Activated naive CD4-positive, alpha-beta T cell treated with anti-CD3 and anti-CD28 coated beads for 36 hours (primary cell): ENCODE measurements around the gene ITCH. TPM values are rescaled to one million over a fixed set of nuclear protein-coding genes. Genes with fewer than 3 reads are reported as not detected.
"Not testable (repeated sequence)": the region's sequence is repeated elsewhere in the genome, so short reads cannot be mapped to it uniquely, and the experiment has no call there.

Experiments
- CTCF ChIA-PET: fragments of 350-600 bp; sonication (Branson Sonifier 250); formaldehyde crosslinking; loops from one replicate; lab custom pipeline; 2021; ENCODE audit warnings: antibody characterized with exemption; lab: Charles Lee
- DNase-seq: peaks from one replicate; pipeline ENCODE4 v3.0.0-alpha.2; 2020
- H3K27ac Mint-ChIP-seq: one replicate; pipeline ENCODE4 v1.8.0; 2021; ENCODE audit warnings: mild to moderate bottlenecking, mixed read lengths
- H3K27me3 Mint-ChIP-seq: one replicate; pipeline ENCODE4 v1.8.0; 2021; ENCODE audit warnings: low read depth, mixed read lengths
- H3K36me3 Mint-ChIP-seq: one replicate; pipeline ENCODE4 v1.8.0; 2021; ENCODE audit warnings: low read depth, mixed read lengths
- H3K4me1 Mint-ChIP-seq: one replicate; pipeline ENCODE4 v1.8.0; 2021; ENCODE audit warnings: low read depth, mixed read lengths
- H3K4me3 Mint-ChIP-seq: one replicate; pipeline ENCODE4 v1.8.0; 2021; ENCODE audit warnings: mild to moderate bottlenecking, moderate library complexity, mixed read lengths
- H3K9me3 Mint-ChIP-seq: one replicate; pipeline ENCODE4 v1.8.0; 2021; ENCODE audit warnings: mixed read lengths
- intact Hi-C: fragments of 100-400 bp; cut with micrococcal nuclease; formaldehyde crosslinking; loops from one replicate; pipeline ENCODE4 v1.15.1; 2023
- total RNA-seq, 2 experiments: library from RNA; stranded (reverse); gene quantifications; one replicate each; pipeline ENCODE4 v1.2.3, GENCODE V29; 2021

Gene ITCH
- total RNA-seq, 2 experiments from 2014 or later: 35.3 to 40.0 TPM

DNA sequence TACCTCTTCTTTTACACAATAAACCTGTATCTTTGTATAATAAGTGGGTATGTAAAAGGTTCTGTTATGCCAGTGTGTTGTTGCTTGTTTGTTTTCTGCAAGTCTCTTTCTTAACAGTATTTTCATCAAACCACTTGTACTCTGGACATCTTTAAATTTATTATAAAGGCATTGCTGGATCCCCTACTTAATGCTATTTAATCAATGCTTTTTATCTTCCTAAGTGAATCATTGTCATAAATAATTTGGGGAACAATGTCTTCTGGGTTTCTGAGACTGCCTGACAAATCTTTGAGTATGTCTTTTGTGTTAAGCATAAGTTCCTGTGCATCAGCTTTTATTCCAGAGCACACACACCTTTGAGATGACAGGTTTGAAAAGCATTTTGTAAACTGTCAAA lies 64.7 kb downstream of the ITCH start:
- H3K27ac Mint-ChIP-seq: no peak overlapping the region
- CTCF ChIA-PET: interaction anchor here (0.6 to 4.9 kb wide), 3 partner anchors 9 to 115 kb away, joined by 3 to 19 read pairs (median 7); no protein-coding TSS in a partner anchor
- peaks cover 8% of the 10 kb centered on the region for H3K4me1 Mint-ChIP-seq
- H3K4me3 Mint-ChIP-seq: no peak overlapping the region
- H3K36me3 Mint-ChIP-seq: peaks cover 15% of the 10 kb centered on the region
- intact Hi-C loops: no loop called here
- H3K9me3 Mint-ChIP-seq: no peaks in the 10 kb centered on the region
- no peaks in the 10 kb centered on the region for H3K27me3 Mint-ChIP-seq
- DNase-seq: no peak

DNA sequence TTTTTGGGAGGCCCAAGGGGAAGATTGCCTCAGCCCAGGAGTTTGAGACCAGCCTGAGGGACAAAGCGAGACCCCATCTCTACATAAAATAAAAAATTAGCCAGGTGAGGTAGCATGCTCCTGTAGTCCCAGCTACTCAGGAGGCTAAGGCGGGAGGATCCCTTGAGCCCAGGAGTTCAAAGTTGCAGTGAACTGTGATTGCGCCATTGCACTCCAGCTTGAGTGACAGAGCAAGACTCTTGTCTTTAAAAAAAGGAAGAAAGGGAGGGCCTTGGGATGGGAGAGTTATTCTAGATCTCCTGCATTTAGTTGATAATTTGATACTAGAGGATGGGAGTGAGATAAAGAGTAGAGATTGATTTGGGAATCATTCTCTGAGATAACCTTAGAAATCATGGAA lies 68.1 kb downstream of the ITCH start:
- Mint-ChIP-seq H3K27me3 (no peaks in the 10 kb centered on the region), H3K27ac (no peak overlapping the region), H3K4me1 (peaks cover 10% of the 10 kb centered on the region), H3K36me3 (peaks cover 5% of the 10 kb centered on the region), H3K9me3 (no peaks in the 10 kb centered on the region), H3K4me3 (no peak overlapping the region)
- intact Hi-C loops: no loop called here
- DNase-seq: no peak
- CTCF ChIA-PET: no interaction called here

DNA sequence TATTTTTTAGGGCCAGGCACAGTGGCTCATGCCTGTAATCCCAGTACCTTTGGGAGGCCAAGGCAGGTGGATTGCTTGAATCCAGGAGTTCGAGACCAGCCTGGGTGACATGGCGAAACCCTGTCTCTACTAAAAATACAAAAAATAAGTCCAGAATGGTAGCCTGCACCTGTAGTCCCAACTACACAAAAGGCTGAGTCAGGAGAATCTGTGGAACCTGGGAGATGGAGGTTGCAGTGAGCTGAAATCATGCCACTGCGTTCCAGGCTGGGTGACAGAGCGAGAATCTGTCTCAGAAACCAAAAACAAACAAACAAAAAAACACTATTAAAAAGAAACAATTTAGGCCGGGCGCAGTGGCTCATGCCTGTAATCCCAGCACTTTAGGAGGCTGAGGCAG lies 69.6 kb downstream of the ITCH start:
- H3K9me3 Mint-ChIP-seq, H3K27ac Mint-ChIP-seq, H3K27me3 Mint-ChIP-seq, CTCF ChIA-PET, H3K4me3 Mint-ChIP-seq, intact Hi-C loops, DNase-seq, H3K36me3 Mint-ChIP-seq: not testable (repeated sequence)
- peaks cover 17% of the 10 kb centered on the region for H3K4me1 Mint-ChIP-seq

DNA sequence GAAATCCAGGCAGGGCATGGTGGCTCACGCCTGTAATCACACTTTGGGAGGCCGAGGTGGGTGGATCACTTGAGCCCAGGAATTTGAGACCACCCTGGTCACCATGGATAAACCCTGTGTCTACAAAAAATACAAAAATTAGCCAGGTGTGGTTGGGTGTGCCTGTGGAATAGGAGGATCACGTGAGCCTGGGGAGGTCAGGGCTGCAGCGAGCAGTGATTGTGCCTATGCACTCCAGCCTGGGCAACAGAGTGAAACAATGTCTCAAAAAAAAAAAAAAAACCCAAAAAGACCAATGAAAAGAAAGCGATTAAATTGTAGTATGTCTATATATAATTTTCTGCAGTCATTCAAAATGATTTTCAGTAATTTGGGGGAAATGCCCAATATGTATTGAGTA lies 70.3 kb downstream of the ITCH start:
- intact Hi-C loops: no loop called here
- DNase-seq: no peak
- no peak overlapping the region for H3K4me3 Mint-ChIP-seq
- H3K27ac Mint-ChIP-seq: no peak overlapping the region
- CTCF ChIA-PET: interaction anchor here (0.6 to 1.8 kb wide), 2 partner anchors 121 to 209 kb away, joined by 3 to 6 read pairs; no protein-coding TSS in a partner anchor
- H3K36me3 Mint-ChIP-seq: peaks cover 5% of the 10 kb centered on the region
- H3K9me3 Mint-ChIP-seq: no peaks in the 10 kb centered on the region
- H3K4me1 Mint-ChIP-seq: peaks cover 19% of the 10 kb centered on the region
- H3K27me3 Mint-ChIP-seq: no peaks in the 10 kb centered on the region

DNA sequence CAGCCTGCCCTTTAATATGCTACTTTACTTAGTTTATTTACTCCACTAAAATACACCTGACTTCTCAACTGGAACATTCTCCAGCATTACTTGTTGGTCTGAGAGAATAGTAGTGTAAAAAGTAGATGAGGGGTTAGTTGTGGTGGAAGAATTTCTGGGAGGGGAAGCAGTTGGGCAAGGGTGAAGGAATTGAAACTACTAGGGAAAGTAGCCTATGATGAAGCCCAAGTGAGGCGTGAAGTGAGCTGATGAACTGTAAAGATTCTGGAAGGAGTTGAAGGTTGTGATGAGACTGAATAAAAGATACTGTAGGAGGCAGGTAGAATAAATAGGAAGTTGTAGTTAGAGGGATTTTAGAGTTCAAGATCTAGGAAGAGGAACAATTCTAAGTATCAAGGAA lies 72.5 kb downstream of the ITCH start:
- H3K36me3 Mint-ChIP-seq: peaks cover 10% of the 10 kb centered on the region
- intact Hi-C loops: no loop called here
- CTCF ChIA-PET: interaction anchor here (2.8 kb wide), 1 partner anchor 122 kb away, joined by 25 read pairs; no protein-coding TSS in a partner anchor

DNA sequence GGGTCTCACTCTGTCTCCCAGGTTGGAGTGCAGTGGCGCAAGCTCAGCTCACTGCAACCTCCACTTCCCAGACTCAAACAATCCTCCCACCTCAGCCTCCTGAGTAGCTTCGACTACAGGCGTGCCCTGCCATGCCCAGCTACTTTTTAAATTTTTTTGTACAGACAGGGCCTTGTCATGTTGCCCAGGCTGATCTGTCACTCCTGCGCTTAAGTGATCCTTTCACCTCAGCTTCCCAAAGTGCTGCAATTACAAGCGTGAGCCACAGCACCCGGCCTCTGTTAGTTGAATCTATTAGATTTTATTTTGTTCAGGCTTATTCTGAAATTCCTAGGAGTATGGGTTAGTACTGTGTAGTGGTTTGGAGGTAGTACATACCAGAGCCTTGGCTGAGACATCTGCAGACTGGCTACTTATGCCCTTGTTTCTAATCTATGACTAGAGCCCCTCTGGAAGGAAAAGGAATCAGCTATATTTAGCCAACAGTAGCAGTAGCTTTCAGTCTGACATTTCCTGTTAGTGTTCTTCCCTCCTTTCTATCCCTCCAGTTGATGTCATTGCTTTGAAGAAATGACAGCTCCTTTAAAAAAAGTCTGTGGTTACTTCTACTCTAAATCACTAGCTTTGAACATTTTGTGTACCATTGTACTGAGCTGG lies 74.4 kb downstream of the ITCH start:
- H3K4me3 Mint-ChIP-seq: no peak overlapping the region
- H3K27ac Mint-ChIP-seq: peak overlapping the region; percentile 35
- no peaks in the 10 kb centered on the region for H3K9me3 Mint-ChIP-seq
- intact Hi-C loops: no loop called here
- no peaks in the 10 kb centered on the region for H3K27me3 Mint-ChIP-seq
- DNase-seq: no peak
- CTCF ChIA-PET: interaction anchor here (0.6 to 2.8 kb wide), 4 partner anchors 9 to 124 kb away, joined by 3 to 25 read pairs (median 4); partner anchors contain the start of gene DYNLRB1
- H3K4me1 Mint-ChIP-seq: peaks cover 19% of the 10 kb centered on the region
- H3K36me3 Mint-ChIP-seq: peaks cover 6% of the 10 kb centered on the region

More for the DNA sequence above, 72.5 kb downstream of the ITCH start:
- Mint-ChIP-seq H3K4me3 (no peak overlapping the region), H3K4me1 (peaks cover 19% of the 10 kb centered on the region), H3K9me3 (no peaks in the 10 kb centered on the region), H3K27ac (no peak overlapping the region), H3K27me3 (no peaks in the 10 kb centered on the region)
- DNase-seq: no peak

DNA sequence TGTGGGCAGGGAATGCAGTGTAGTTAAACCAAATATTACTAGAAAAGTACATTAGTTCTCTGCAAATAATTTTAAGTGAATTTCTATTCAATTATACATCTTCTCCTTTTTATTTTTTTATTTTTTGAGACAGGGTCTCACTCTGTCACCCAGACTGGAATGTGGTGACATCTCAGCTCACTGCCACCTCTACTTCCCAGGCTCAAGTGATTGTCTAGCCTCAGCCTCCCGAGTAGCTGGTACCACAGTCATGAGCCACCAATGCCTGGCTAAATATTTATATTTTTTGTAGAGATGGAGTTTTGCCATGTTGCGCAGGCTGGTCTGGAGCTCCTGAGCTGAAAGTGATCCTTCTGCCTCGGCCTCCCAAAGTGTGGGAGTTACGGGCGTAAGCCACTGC lies 76.1 kb downstream of the ITCH start:
- H3K27me3 Mint-ChIP-seq: no peaks in the 10 kb centered on the region
- DNase-seq: no peak
- H3K36me3 Mint-ChIP-seq: peaks cover 6% of the 10 kb centered on the region
- no peak overlapping the region for H3K4me3 Mint-ChIP-seq
- CTCF ChIA-PET: no interaction called here
- no peak overlapping the region for H3K27ac Mint-ChIP-seq
- intact Hi-C loops: no loop called here
- no peaks in the 10 kb centered on the region for H3K9me3 Mint-ChIP-seq
- peaks cover 19% of the 10 kb centered on the region for H3K4me1 Mint-ChIP-seq

DNA sequence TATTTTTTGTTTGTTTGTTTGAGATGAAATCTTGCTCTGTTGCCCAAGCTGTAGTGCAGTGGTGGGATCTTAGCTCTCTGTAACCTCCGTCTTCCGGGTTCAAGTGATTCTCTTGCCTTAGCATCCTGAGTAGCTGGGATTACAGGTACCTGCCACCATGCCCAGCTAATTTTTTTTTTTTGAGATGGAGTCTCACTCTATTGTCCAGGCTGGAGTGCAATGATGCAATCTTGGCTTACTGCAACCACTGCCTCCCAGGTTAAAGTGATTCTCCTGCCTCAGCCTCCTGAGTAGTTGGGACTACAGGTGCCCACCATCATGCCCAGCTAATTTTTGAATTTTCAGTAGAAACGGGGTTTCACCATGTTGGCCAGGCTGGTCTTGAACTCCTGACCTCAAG lies 78.3 kb downstream of the ITCH start:
- peaks cover 14% of the 10 kb centered on the region for H3K36me3 Mint-ChIP-seq
- intact Hi-C loops, H3K27ac Mint-ChIP-seq, H3K4me3 Mint-ChIP-seq, H3K9me3 Mint-ChIP-seq, DNase-seq, H3K27me3 Mint-ChIP-seq: not testable (repeated sequence)
- peaks cover 14% of the 10 kb centered on the region for H3K4me1 Mint-ChIP-seq
- CTCF ChIA-PET: interaction anchor here (0.6 kb wide), 1 partner anchor 139 kb away, joined by 4 read pairs; no protein-coding TSS in a partner anchor

DNA sequence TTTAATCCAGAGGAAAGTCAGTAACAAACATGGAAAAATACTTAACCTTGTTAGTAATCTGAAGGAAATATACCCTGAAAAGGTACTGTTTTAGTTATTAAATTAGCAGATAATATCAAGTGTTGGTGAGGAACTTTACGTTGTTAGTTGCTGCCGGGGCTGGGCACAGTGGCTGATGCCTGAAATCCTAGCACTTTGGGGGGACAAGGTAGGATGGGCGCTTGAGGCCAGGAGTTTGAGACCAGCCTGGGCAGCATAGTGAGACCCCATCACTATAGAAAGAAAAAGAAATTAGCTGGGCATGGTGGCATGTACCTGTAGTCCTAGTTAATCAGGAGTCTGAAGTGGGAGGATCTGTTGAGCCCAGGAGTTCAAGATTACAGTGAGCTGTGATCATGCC lies 80.5 kb downstream of the ITCH start:
- no peak for DNase-seq
- no peak overlapping the region for H3K27ac Mint-ChIP-seq
- H3K9me3 Mint-ChIP-seq: no peaks in the 10 kb centered on the region
- H3K27me3 Mint-ChIP-seq: no peaks in the 10 kb centered on the region
- CTCF ChIA-PET: no interaction called here
- peaks cover 24% of the 10 kb centered on the region for H3K36me3 Mint-ChIP-seq
- peaks cover 6% of the 10 kb centered on the region for H3K4me1 Mint-ChIP-seq
- intact Hi-C loops: no loop called here
- no peak overlapping the region for H3K4me3 Mint-ChIP-seq

DNA sequence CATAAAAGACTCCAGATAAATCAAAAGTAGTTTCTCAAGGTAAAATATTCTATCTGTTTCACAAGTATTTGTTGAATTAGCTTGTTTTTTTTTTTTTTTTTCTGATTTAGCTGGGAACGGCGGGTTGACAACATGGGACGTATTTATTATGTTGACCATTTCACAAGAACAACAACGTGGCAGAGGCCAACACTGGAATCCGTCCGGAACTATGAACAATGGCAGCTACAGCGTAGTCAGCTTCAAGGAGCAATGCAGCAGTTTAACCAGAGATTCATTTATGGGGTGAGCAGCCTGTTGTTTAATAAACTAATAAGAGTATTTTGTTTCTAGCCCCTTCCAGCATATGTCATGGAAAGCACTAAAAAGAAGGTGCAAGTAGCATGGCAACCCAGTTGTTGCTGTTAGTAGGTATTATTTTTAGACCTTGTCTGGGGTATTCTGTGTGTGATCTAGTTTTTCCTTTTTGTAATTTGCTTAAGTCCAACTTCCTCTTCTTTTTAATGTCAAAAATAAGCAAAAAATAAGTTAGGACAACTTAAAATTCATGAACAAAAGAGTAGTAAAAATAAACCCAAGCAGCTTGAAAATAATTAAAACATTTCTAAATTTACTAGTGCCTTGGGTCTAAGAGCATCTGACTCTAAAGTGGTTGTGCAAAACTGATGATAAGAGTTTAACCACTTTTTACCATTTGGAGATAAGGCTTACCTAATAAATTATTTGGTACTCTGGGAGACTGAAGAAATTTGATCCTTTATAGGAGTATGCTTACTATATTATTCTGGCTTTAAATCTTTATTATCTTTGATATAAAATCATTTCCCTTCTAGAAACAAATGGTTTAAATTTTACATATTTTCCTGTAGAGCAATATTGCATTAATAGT lies 82.3 kb downstream of the ITCH start:
- intact Hi-C loops: no loop called here
- no peak overlapping the region for H3K4me3 Mint-ChIP-seq
- H3K27ac Mint-ChIP-seq: no peak overlapping the region
- no peaks in the 10 kb centered on the region for H3K9me3 Mint-ChIP-seq
- CTCF ChIA-PET: interaction anchor here (1.1 kb wide), 1 partner anchor 132 kb away, joined by 5 read pairs; no protein-coding TSS in a partner anchor
- H3K27me3 Mint-ChIP-seq: no peaks in the 10 kb centered on the region
- no peak for DNase-seq
- peaks cover 8% of the 10 kb centered on the region for H3K4me1 Mint-ChIP-seq
- H3K36me3 Mint-ChIP-seq: peaks cover 24% of the 10 kb centered on the region

DNA sequence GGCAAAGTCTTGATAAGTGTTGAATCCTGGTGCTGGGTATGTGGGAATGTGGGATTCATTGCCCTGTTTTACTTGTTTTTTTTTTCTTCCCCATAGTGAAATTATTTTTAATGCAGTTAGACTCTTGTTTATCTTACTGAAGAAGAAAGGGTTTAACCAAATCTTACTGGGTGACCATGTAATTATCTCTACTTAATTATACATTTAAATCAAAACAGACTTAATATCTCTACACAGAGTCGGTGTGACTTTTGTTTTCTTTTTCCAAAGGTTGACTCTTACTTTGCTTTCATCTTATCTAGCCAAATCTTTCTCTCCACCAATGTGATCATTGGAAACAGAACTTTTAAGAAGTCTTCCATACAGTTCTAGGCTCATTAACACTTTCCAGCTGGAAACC lies 85.4 kb downstream of the ITCH start:
- Mint-ChIP-seq H3K36me3 (peaks cover 21% of the 10 kb centered on the region), H3K4me3 (no peak overlapping the region), H3K4me1 (peaks cover 8% of the 10 kb centered on the region), H3K27me3 (no peaks in the 10 kb centered on the region), H3K9me3 (no peaks in the 10 kb centered on the region), H3K27ac (no peak overlapping the region)
- intact Hi-C loops: no loop called here
- CTCF ChIA-PET: no interaction called here
- no peak for DNase-seq
